C4-2B (cell line): Measurements from ENCODE around the gene FKBP3.
A peak's percentile ranks its signal among the peaks of the same experiment; 100 is the strongest.

ENCODE experiments used
- H3K27ac ChIP-seq: fragments of 450-650 bp; 2 replicates; pipeline ENCODE4 v1.5.1; 2017
- ZFX ChIP-seq: fragments of 450-650 bp; IDR thresholded peaks from 2 replicates; pipeline ENCODE4 v1.6.1; 2017
- TF ChIP-seq, protein P1 (sequence below): fragments of 450-650 bp; conservative IDR thresholded peaks from 2 replicates; pipeline ENCODE4 v1.5.1; 2017; ENCODE audit warnings: mild to moderate bottlenecking

The FKBP3 gene

DNA sequence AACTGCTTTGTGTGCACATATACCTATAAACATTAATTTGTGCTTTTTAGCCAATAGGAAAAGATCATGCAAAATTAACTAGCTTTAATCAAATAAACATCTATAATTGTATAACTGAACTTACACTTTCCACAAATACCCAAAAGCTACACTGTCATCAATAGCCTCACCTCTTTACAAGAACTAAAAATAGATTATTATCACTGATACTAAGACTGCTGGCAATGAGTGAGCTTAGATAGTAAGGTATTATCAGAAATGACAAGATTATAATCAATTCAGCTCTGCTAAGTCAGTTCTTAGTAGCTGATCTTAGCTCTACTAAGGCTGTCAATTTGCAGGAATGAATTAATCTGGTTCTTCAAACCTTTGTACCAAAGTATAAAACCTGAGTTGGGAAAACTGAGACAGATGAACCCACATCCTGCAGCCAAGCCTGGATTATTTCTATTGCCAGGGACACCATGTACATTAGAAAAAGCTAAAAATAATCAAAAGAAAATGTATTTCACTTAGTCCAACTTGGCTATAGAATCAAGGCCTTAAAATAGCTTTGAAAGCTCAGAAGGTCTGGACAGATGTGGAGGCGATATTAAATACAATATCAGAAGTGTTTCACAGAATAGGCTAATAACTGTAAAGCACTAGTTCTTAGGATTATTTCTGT, 5.2 kb downstream of the FKBP3 start:
- no peak for TF ChIP-seq ZFX
- TF ChIP-seq, protein P1, sequence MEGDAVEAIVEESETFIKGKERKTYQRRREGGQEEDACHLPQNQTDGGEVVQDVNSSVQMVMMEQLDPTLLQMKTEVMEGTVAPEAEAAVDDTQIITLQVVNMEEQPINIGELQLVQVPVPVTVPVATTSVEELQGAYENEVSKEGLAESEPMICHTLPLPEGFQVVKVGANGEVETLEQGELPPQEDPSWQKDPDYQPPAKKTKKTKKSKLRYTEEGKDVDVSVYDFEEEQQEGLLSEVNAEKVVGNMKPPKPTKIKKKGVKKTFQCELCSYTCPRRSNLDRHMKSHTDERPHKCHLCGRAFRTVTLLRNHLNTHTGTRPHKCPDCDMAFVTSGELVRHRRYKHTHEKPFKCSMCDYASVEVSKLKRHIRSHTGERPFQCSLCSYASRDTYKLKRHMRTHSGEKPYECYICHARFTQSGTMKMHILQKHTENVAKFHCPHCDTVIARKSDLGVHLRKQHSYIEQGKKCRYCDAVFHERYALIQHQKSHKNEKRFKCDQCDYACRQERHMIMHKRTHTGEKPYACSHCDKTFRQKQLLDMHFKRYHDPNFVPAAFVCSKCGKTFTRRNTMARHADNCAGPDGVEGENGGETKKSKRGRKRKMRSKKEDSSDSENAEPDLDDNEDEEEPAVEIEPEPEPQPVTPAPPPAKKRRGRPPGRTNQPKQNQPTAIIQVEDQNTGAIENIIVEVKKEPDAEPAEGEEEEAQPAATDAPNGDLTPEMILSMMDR, result no peak

DNA sequence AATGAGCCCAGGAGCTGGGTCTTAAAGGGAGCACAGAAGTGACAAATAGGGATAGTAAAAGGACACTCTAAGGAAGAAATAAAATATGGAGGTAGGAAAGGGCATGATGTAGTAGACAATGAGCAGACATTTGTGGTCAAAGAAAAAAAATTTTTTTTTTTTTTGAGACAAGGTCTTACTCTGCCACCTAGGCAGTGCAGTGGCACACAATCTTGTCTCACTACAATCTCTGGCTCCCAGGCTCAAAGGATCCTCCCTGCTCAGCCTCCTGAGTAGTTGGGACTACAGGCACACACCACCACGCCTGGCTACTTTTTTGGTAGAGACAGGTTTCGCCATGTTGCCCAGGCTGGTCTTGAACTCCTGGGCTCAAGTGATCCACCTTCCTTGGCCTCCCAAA, 8.5 kb downstream of the FKBP3 start:
- H3K27ac ChIP-seq, result no peak overlapping the region
- TF ChIP-seq ZFX, result no peak

More for the DNA sequence above, 5.2 kb downstream of the FKBP3 start:
- H3K27ac ChIP-seq, result no peak overlapping the region

DNA sequence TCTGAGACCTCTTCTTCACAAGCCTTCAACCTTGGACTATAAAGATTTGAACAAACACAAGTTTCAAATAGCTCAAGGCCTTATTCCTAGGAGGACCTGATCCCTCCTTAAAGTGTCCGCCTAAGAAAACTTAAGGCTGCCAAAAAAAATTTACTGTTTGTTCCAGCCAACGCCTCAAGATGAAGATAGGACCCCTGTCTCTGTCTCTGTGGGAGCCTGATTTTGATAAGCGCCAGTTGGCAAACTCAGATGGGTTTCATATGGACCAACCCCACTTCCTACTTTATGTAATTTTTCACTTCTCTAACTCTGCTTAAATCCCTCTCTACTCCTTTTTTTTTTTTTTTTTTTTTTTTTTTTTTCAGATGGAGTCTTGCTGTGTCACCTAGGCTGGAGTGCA, 11.0 kb downstream of the FKBP3 start:
- H3K27ac ChIP-seq, result no peak overlapping the region
- TF ChIP-seq, protein P1, result no peak
- TF ChIP-seq ZFX, result no peak

DNA sequence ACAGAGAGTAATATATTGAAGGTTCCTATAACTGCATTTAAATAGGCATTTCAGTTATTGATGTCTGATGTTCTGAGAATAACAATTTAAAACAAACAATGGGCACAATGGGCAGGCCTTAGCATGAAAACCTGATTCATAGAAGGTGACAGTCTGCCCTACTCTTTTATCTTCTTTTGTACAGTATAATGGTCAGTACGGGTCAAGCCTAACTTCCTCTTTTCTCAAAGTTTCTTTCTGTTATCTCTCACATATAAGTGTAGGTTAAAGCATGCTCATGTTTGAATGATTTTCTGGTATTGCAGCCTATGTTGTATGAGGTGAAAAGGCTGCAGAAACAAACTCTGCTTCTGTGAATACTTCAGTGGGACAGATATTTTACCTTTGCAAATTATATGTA, 14.2 kb downstream of the FKBP3 start:
- no peak overlapping the region for H3K27ac ChIP-seq

DNA sequence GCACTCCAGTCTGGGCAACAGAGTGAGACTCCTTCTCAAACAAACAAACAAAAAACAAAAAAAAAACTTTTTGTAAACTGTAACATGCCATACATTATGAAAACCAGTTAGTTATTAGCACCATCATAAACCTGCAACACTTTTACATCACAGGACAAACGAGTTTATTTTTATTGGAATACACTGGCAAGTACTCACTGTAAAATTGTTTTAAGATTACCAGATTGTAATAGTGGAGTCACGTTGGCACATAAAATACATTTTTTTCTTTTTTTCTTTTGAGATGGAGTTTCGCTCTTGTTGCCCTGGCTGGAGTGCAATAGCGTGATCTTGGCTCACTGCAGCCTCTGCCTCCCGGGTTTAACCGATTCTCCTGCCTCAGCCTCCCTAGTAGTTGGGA, 15.7 kb downstream of the FKBP3 start:
- TF ChIP-seq, protein P1, result no peak
- TF ChIP-seq ZFX, result no peak

More for the DNA sequence above, 14.2 kb downstream of the FKBP3 start:
- TF ChIP-seq, protein P1, result no peak
- TF ChIP-seq ZFX, result no peak

DNA sequence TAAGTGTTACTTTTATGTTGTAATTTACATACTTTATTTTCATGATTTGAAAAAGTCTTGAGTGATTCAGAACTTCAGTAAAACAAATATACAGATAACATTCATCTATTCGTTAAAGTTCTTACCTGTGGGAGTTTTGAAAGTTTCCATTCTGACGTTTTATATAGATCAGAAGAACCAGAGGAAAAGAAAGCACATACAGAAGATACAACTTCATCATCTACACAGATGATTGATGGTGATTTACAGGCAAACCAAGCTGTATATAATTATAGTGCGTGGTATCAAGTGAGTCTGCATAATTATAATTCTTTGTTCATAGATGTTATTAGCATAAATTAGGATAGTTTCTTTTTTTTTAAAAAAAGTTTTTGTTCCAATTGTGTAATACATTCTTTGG, 20.0 kb downstream of the FKBP3 start:
- TF ChIP-seq ZFX, result no peak
- TF ChIP-seq, protein P1, result no peak
- H3K27ac ChIP-seq, result no peak overlapping the region

More for the DNA sequence above, 15.7 kb downstream of the FKBP3 start:
- peak overlapping the region; percentile 65 for H3K27ac ChIP-seq

DNA sequence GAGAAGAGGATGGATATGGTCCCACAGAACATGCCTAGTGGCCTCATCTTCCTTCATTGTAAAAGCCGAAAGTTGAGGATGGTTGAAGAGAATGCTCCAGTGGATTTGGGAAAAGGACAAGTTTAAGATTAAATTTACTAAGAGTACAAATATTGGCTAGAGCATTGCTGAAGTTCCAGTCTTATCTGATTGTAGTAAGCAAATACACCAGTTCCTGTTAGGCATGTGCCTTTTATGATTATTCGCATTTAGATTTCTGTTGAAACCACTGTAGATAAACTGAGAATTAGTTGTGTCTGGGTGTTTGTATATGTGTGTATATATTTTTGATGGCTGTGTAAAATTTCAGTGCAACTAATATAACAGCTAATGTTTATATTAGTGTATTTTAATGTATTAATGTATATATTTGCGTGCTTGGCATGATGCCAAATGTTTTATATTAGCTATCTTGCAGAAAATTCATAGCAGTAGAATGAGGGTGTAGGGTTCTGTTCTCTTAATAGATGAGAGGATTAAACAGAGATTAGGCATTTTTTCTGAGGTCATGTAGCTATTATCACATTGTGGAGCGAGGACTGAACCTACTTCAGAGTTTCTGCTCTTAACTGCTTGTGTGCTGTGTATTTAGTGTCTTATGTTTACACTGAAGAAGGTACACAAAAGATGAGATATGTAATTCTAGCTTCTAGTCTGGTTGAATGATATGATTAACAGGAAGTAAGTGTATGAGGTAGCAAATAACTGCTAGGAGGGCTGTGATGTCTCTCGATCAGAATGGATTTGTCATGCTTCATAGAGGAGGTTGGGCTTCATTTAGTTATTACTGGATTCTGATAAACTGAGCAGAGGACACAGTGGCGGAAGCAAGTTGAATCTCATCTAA, 21.1 kb downstream of the FKBP3 start:
- H3K27ac ChIP-seq, result peak overlapping the region; percentile 55; the same call in 1 of the 2 replicates
- TF ChIP-seq, protein P1, result no peak; the same call in 1 of the 2 replicates
- no peak for TF ChIP-seq ZFX
